DOHH2 (cell line): Measurements from ENCODE around the gene SF3B3.

Source experiments
- H3F3A ChIP-seq: fragments of 200-600 bp; sonication (generic), shearing (Covaris generic); 2 replicates; pipeline ENCODE4 v1.6.0; 2016; ENCODE audit warnings: antibody characterized with exemption, mild to moderate bottlenecking; ENCODE audit not compliant: control insufficient read depth, insufficient read depth
- H3K27ac ChIP-seq: fragments of 200-600 bp; sonication (generic); 2 replicates; pipeline ENCODE4 v1.5.1; 2014; ENCODE audit warnings: low read depth, mild to moderate bottlenecking, low read length, moderate library complexity
- H3K27me3 ChIP-seq: fragments of 200-600 bp; sonication (generic); 2 replicates; pipeline ENCODE4 v1.6.1; 2014; ENCODE audit warnings: mild to moderate bottlenecking, low read length, mixed read lengths; ENCODE audit not compliant: control insufficient read depth
- H3K36me3 ChIP-seq: fragments of 200-600 bp; sonication (generic); 2 replicates; pipeline ENCODE4 v1.6.1; 2014; ENCODE audit warnings: mild to moderate bottlenecking, low read length, moderate library complexity, mixed read lengths; ENCODE audit not compliant: control insufficient read depth
- H3K4me1 ChIP-seq: fragments of 200-600 bp; sonication (generic); 2 replicates; pipeline ENCODE4 v1.6.1; 2014; ENCODE audit warnings: mild to moderate bottlenecking, low read length, mixed read lengths; ENCODE audit not compliant: control insufficient read depth
- H3K4me2 ChIP-seq: fragments of 200-600 bp; sonication (generic); 2 replicates; pipeline ENCODE4 v1.6.0; 2014; ENCODE audit warnings: mild to moderate bottlenecking, low read length, moderate library complexity
- H3K4me3 ChIP-seq: fragments of 200-600 bp; sonication (generic); 2 replicates; pipeline ENCODE4 v1.5.1; 2014; ENCODE audit warnings: mild to moderate bottlenecking, low read length, mixed read lengths
- H3K79me2 ChIP-seq: fragments of 200-600 bp; sonication (generic); 2 replicates; pipeline ENCODE4 v1.6.1; 2014; ENCODE audit warnings: mild to moderate bottlenecking, low read length, mixed read lengths; ENCODE audit not compliant: control insufficient read depth
- H3K9me2 ChIP-seq: fragments of 200-600 bp; sonication (generic); replicated peaks from 2 replicates; pipeline ENCODE4 v1.6.1; 2014; ENCODE audit warnings: mild to moderate bottlenecking, low read length, mixed read lengths; ENCODE audit not compliant: control insufficient read depth
- H3K9me3 ChIP-seq: fragments of 200-600 bp; sonication (generic); 2 replicates; pipeline ENCODE4 v1.6.1; 2014; ENCODE audit warnings: antibody characterized with exemption, low read length, mixed read lengths; ENCODE audit not compliant: control insufficient read depth, insufficient read depth
- H4K20me1 ChIP-seq: fragments of 200-600 bp; sonication (generic); 2 replicates; pipeline ENCODE4 v1.6.0; 2014; ENCODE audit warnings: low read depth, mild to moderate bottlenecking, antibody characterized with exemption, low read length, moderate library complexity; ENCODE audit not compliant: control insufficient read depth, insufficient read depth
- CTCF ChIP-seq: fragments of 200-600 bp; sonication (generic); IDR thresholded peaks from one replicate; pipeline ENCODE4 v1.5.1; 2014; ENCODE audit warnings: antibody characterized with exemption, mild to moderate bottlenecking, low read depth, low read length; ENCODE audit not compliant: poor library complexity, severe bottlenecking
- EZH2phosphoT487 ChIP-seq: fragments of 200-600 bp; sonication (generic); IDR thresholded peaks from 2 replicates; pipeline ENCODE4 v1.6.1; 2017; ENCODE audit warnings: borderline replicate concordance, mild to moderate bottlenecking, antibody characterized with exemption, low read length, moderate library complexity, mixed read lengths

SF3B3 gene

GRCh38 chr16:70494202-70494770, 29.3 kb upstream of the SF3B3 start:
- no peak for TF ChIP-seq CTCF
- no peak for TF ChIP-seq EZH2phosphoT487
- Histone ChIP-seq H3K36me3 (peaks cover 68% of the 10 kb centered on the region), H3K9me2 (no peaks in the 10 kb centered on the region), H4K20me1 (no peaks in the 10 kb centered on the region), H3K79me2 (no peaks in the 10 kb centered on the region), H3K4me3 (no peak overlapping the region), H3K27ac (no peak overlapping the region), H3F3A (peaks cover 2% of the 10 kb centered on the region; the same call in 1 of the 2 replicates), H3K4me1 (peaks cover 27% of the 10 kb centered on the region), H3K9me3 (no peaks in the 10 kb centered on the region), H3K27me3 (no peaks in the 10 kb centered on the region), H3K4me2 (no peak overlapping the region)

GRCh38 chr16:70494777-70495176, 28.8 kb upstream of the SF3B3 start:
- no peak for TF ChIP-seq CTCF
- Histone ChIP-seq H3F3A (peaks cover 2% of the 10 kb centered on the region; the same call in 1 of the 2 replicates), H3K4me3 (no peak overlapping the region), H3K79me2 (no peaks in the 10 kb centered on the region), H3K9me2 (no peaks in the 10 kb centered on the region), H3K9me3 (no peaks in the 10 kb centered on the region), H3K4me2 (no peak overlapping the region), H3K27me3 (no peaks in the 10 kb centered on the region), H4K20me1 (no peaks in the 10 kb centered on the region), H3K36me3 (peaks cover 64% of the 10 kb centered on the region), H3K4me1 (peaks cover 27% of the 10 kb centered on the region), H3K27ac (no peak overlapping the region)

- Histone ChIP-seq H3K27ac (no peak overlapping the region), H3K4me1 (peaks cover 22% of the 10 kb centered on the region), H3K4me3 (no peak overlapping the region), H3K4me2 (no peak overlapping the region), H3K9me2 (no peaks in the 10 kb centered on the region), H3K27me3 (no peaks in the 10 kb centered on the region), H4K20me1 (no peaks in the 10 kb centered on the region), H3K36me3 (peaks cover 60% of the 10 kb centered on the region), H3F3A (peaks cover 2% of the 10 kb centered on the region; the same call in 1 of the 2 replicates), H3K79me2 (no peaks in the 10 kb centered on the region), H3K9me3 (no peaks in the 10 kb centered on the region)
- no peak for TF ChIP-seq CTCF
- no peak for TF ChIP-seq EZH2phosphoT487
These were observed 28.0 kb upstream of the SF3B3 start for GRCh38 chr16:70495425-70496182.
